Adipocyte (in vitro differentiated cells): ENCODE results near the gene SEMA4F.
"Not testable (repeated sequence)": the region's sequence is repeated elsewhere in the genome, so short reads cannot be mapped to it uniquely, and the experiment has no call there.

ENCODE experiments used
- DNase-seq: peaks from one replicate; pipeline ENCODE4 v3.0.0-alpha.2; 2015; ENCODE audit warnings: low read depth
- H3K27me3 ChIP-seq: replicated peaks from 2 replicates; pipeline ENCODE4 v1.7.0; 2013; ENCODE audit warnings: mild to moderate bottlenecking, low read length, moderate library complexity; ENCODE audit not compliant: control insufficient read depth, insufficient read depth
- H3K36me3 ChIP-seq: 2 replicates; pipeline ENCODE4 v1.7.0; 2013; ENCODE audit warnings: low read length, mild to moderate bottlenecking, moderate library complexity; ENCODE audit not compliant: control insufficient read depth, insufficient read depth, severe bottlenecking
- H3K4me1 ChIP-seq: 2 replicates; pipeline ENCODE4 v1.7.0; 2013; ENCODE audit warnings: mild to moderate bottlenecking, low read length, moderate library complexity; ENCODE audit not compliant: control insufficient read depth, insufficient read depth
- H3K4me3 ChIP-seq: 2 replicates; pipeline ENCODE4 v1.7.0; 2013; ENCODE audit warnings: mild to moderate bottlenecking, low read length, moderate library complexity
- H3K9ac ChIP-seq: 2 replicates; pipeline ENCODE4 v1.7.0; 2013; ENCODE audit warnings: mild to moderate bottlenecking, low read length, moderate library complexity
- H3K9me3 ChIP-seq: 2 replicates; pipeline ENCODE4 v1.7.0; 2013; ENCODE audit warnings: mild to moderate bottlenecking, low read length, moderate library complexity; ENCODE audit not compliant: control insufficient read depth

Gene SEMA4F

GRCh38 chr2:74653985-74654882 lies at the start of gene SEMA4F:
SEMA4F (plus strand) TSS chr2:74654247; CDS start chr2:74654377, 130 bp downstream.
- peak; percentile 98 for DNase-seq
- Histone ChIP-seq H3K4me3 (peak within 1 kb of the TSS; percentile 83), H3K9ac (peak within 1 kb of the TSS; percentile 85), H3K4me1 (peaks cover 8% of the 10 kb centered on the region), H3K9me3 (no peaks in the 10 kb centered on the region), H3K27me3 (peaks cover 6% of the 10 kb centered on the region), H3K36me3 (no peaks in the 10 kb centered on the region)

- DNase-seq, result no peak
- peaks cover 10% of the 10 kb centered on the region for H3K4me1 ChIP-seq
- H3K9ac ChIP-seq, result no peak overlapping the region
- H3K9me3 ChIP-seq, result no peaks in the 10 kb centered on the region
- H3K4me3 ChIP-seq, result no peak overlapping the region
- no peaks in the 10 kb centered on the region for H3K36me3 ChIP-seq
- peaks cover 27% of the 10 kb centered on the region for H3K27me3 ChIP-seq
Observed at GRCh38 chr2:74606927-74607326, 47.1 kb upstream of the SEMA4F start.

GRCh38 chr2:74617122-74617521 lies 36.9 kb upstream of the SEMA4F start:
- Histone ChIP-seq H3K4me1 (no peaks in the 10 kb centered on the region), H3K4me3 (no peak overlapping the region), H3K9ac (no peak overlapping the region), H3K36me3 (no peaks in the 10 kb centered on the region), H3K9me3 (no peaks in the 10 kb centered on the region), H3K27me3 (peaks cover 41% of the 10 kb centered on the region)
- DNase-seq, result no peak

GRCh38 chr2:74618410-74619083 lies 35.5 kb upstream of the SEMA4F start:
- no peak overlapping the region for H3K4me3 ChIP-seq
- peaks cover 30% of the 10 kb centered on the region for H3K27me3 ChIP-seq
- H3K9me3 ChIP-seq, result no peaks in the 10 kb centered on the region
- H3K9ac ChIP-seq, result no peak overlapping the region
- no peak for DNase-seq
- no peaks in the 10 kb centered on the region for H3K36me3 ChIP-seq
- H3K4me1 ChIP-seq, result no peaks in the 10 kb centered on the region

- Histone ChIP-seq H3K27me3 (peaks cover 21% of the 10 kb centered on the region), H3K4me1 (no peaks in the 10 kb centered on the region)
- DNase-seq, result no peak
Observed at GRCh38 chr2:74619651-74620297, 34.3 kb upstream of the SEMA4F start.

GRCh38 chr2:74620671-74621070 lies 33.4 kb upstream of the SEMA4F start:
- Histone ChIP-seq H3K4me1 (no peaks in the 10 kb centered on the region), H3K4me3 (no peak overlapping the region), H3K9ac (no peak overlapping the region), H3K36me3 (no peaks in the 10 kb centered on the region), H3K27me3 (peaks cover 14% of the 10 kb centered on the region), H3K9me3 (no peaks in the 10 kb centered on the region)
- DNase-seq, result no peak

More at GRCh38 chr2:74619651-74620297, 34.3 kb upstream of the SEMA4F start:
- H3K4me3 ChIP-seq, result no peak overlapping the region
- H3K9ac ChIP-seq, result no peak overlapping the region
- H3K9me3 ChIP-seq, result no peaks in the 10 kb centered on the region
- H3K36me3 ChIP-seq, result no peaks in the 10 kb centered on the region

GRCh38 chr2:74625658-74626425 lies 28.2 kb upstream of the SEMA4F start:
- no peak for DNase-seq
- Histone ChIP-seq H3K9ac (no peak overlapping the region), H3K27me3 (no peaks in the 10 kb centered on the region), H3K4me1 (no peaks in the 10 kb centered on the region), H3K9me3 (no peaks in the 10 kb centered on the region), H3K36me3 (no peaks in the 10 kb centered on the region), H3K4me3 (no peak overlapping the region)

GRCh38 chr2:74628538-74629105 lies 25.4 kb upstream of the SEMA4F start:
- H3K4me3 ChIP-seq, result no peak overlapping the region
- H3K36me3 ChIP-seq, result no peaks in the 10 kb centered on the region
- no peaks in the 10 kb centered on the region for H3K4me1 ChIP-seq
- H3K27me3 ChIP-seq, result no peaks in the 10 kb centered on the region
- DNase-seq, result no peak
- H3K9me3 ChIP-seq, result no peaks in the 10 kb centered on the region
- H3K9ac ChIP-seq, result no peak overlapping the region

GRCh38 chr2:74630454-74630853 lies 23.6 kb upstream of the SEMA4F start:
- not testable (repeated sequence) for H3K9me3 ChIP-seq, H3K36me3 ChIP-seq, H3K27me3 ChIP-seq

GRCh38 chr2:74632209-74632938 lies 21.7 kb upstream of the SEMA4F start:
- Histone ChIP-seq H3K27me3 (no peaks in the 10 kb centered on the region), H3K4me3 (no peak overlapping the region), H3K4me1 (no peaks in the 10 kb centered on the region), H3K9ac (no peak overlapping the region), H3K36me3 (no peaks in the 10 kb centered on the region), H3K9me3 (no peaks in the 10 kb centered on the region)
- peak; percentile 5 for DNase-seq

More at GRCh38 chr2:74630454-74630853, 23.6 kb upstream of the SEMA4F start:
- H3K4me1 ChIP-seq, H3K9ac ChIP-seq, DNase-seq, H3K4me3 ChIP-seq: not testable (repeated sequence)
